Neural progenitor cell (in vitro differentiated cells): Measurements from ENCODE around the gene TTC27.
"Not testable (repeated sequence)": the region's sequence is repeated elsewhere in the genome, so short reads cannot be mapped to it uniquely, and the experiment has no call there.

Source experiments
- CTCF ChIP-seq: fragments of 200-600 bp; sonication (generic); IDR thresholded peaks from 2 replicates; pipeline ENCODE4 v1.5.1; 2017; ENCODE audit warnings: antibody characterized with exemption, mild to moderate bottlenecking
- EZH2 ChIP-seq: fragments of 200-600 bp; sonication (generic); IDR thresholded peaks from 2 replicates; pipeline ENCODE4 v1.6.1; 2017; ENCODE audit warnings: antibody characterized with exemption, mild to moderate bottlenecking, moderate library complexity
- EZH2phosphoT487 ChIP-seq: fragments of 200-600 bp; sonication (generic); IDR thresholded peaks from 2 replicates; pipeline ENCODE4 v1.6.1; 2017; ENCODE audit warnings: antibody characterized with exemption

GRCh38 chr2:32638548-32638947 lies 10.7 kb downstream of the TTC27 start:
- not testable (repeated sequence) for TF ChIP-seq CTCF, EZH2, EZH2phosphoT487
